HepG2 (cell line): ENCODE data around the gene HLA-DMB. TPM values are rescaled to one million over a fixed set of nuclear protein-coding genes. Genes with fewer than 3 reads are reported as not detected.

Experiments
- DPF2 ChIP-seq: sonication (generic); formaldehyde crosslinking; IDR thresholded peaks from 2 replicates; pipeline ENCODE4 v1.4.0; 2020; ENCODE audit warnings: mild to moderate bottlenecking, low read depth, missing genetic modification reagents, borderline replicate concordance
- FOXC1 ChIP-seq: sonication (generic); formaldehyde crosslinking; IDR thresholded peaks from 2 replicates; pipeline ENCODE4 v1.8.0; 2022; ENCODE audit warnings: mild to moderate bottlenecking, missing genetic modification reagents, borderline replicate concordance
- GTF2F1 ChIP-seq: fragments of 150-350 bp; IDR thresholded peaks from 2 replicates; pipeline ENCODE4 v1.6.1; 2014; ENCODE audit warnings: low read length
- HNRNPH1 ChIP-seq: fragments of 200-400 bp; formaldehyde crosslinking; optimal IDR thresholded peaks from 2 replicates; pipeline ENCODE3; 2017; ENCODE audit warnings: mild to moderate bottlenecking, low read depth, low read length
- KLF11 ChIP-seq: IDR thresholded peaks from 2 replicates; pipeline ENCODE4 v1.6.1; 2016; ENCODE audit warnings: missing compliant biosample characterization
- NRL ChIP-seq: sonication (generic); formaldehyde crosslinking; IDR thresholded peaks from 2 replicates; pipeline ENCODE4 v1.5.0; 2020; ENCODE audit warnings: missing genetic modification reagents, mild to moderate bottlenecking, moderate library complexity, borderline replicate concordance
- RARA ChIP-seq: IDR thresholded peaks from 2 replicates; pipeline ENCODE4 v1.6.1; 2016; ENCODE audit warnings: missing genetic modification reagents, missing compliant biosample characterization
- TCF12 ChIP-seq, 2 experiments: fragments of 450-650 bp in 1 of 2; sonication (generic) in 1 of 2; formaldehyde crosslinking in 1 of 2; IDR thresholded peaks; 2 replicates each; pipeline versions ENCODE4 v1.6.1 to v1.8.0; 2017 to 2022; ENCODE audit warnings: antibody characterized with exemption in 1 of 2, mild to moderate bottlenecking in 1 of 2, missing genetic modification reagents in 1 of 2, moderate library complexity in 1 of 2
- TRIM24 ChIP-seq: sonication (generic); formaldehyde crosslinking; IDR thresholded peaks from 2 replicates; pipeline ENCODE4 v1.8.0; 2022; ENCODE audit warnings: mild to moderate bottlenecking, missing genetic modification reagents
- ZNF329 ChIP-seq: sonication (generic); formaldehyde crosslinking; IDR thresholded peaks from 2 replicates; pipeline ENCODE4 v1.9.0; 2021; ENCODE audit warnings: low read depth, mild to moderate bottlenecking, missing genetic modification reagents
- ZNF34 ChIP-seq: sonication (generic); formaldehyde crosslinking; IDR thresholded peaks from 2 replicates; pipeline ENCODE4 v1.4.0; 2020; ENCODE audit warnings: mild to moderate bottlenecking, missing genetic modification reagents, borderline replicate concordance
- ZNF432 ChIP-seq: sonication (generic); formaldehyde crosslinking; IDR thresholded peaks from 2 replicates; pipeline ENCODE4 v1.5.0; 2020; ENCODE audit warnings: missing genetic modification reagents, mild to moderate bottlenecking, borderline replicate concordance
- ZNF549 ChIP-seq: sonication (generic); formaldehyde crosslinking; IDR thresholded peaks from 2 replicates; pipeline ENCODE4 v1.5.0; 2020; ENCODE audit warnings: missing genetic modification reagents
- ZNF746 ChIP-seq: sonication (generic); formaldehyde crosslinking; IDR thresholded peaks from 2 replicates; pipeline ENCODE4 v1.8.0; 2022; ENCODE audit warnings: mild to moderate bottlenecking, missing genetic modification reagents
- ZSCAN20 ChIP-seq: sonication (generic); formaldehyde crosslinking; IDR thresholded peaks from 2 replicates; pipeline ENCODE4 v1.4.0; 2020; ENCODE audit warnings: missing genetic modification reagents, mild to moderate bottlenecking, borderline replicate concordance
- polyA plus RNA-seq, 8 experiments: library from polyadenylated mRNA; depleted of rRNA in 3 of 8; stranded (reverse) in 7 of 8; unstranded in 1 of 8; fragments of >200 nt; fragmentation: Illumina TruSeq in 4 of 8; extraction: Trizol in 4 of 8; gene quantifications; 2 replicates each; pipeline versions ENCODE4 v1.2.1 to v1.2.3, GENCODE V29; 2011 to 2016; ENCODE audit warnings: low read depth in 4 of 8, missing spikeins in 1 of 8, mixed read lengths in 1 of 8; ENCODE audit not compliant: insufficient read depth in 1 of 8
- total RNA-seq, 5 experiments: library from RNA; depleted of rRNA; stranded (reverse); fragments of >200 nt; fragmentation: Illumina TruSeq; extraction: Trizol; gene quantifications; 2 replicates each; pipeline ENCODE4 v1.2.3, GENCODE V29; 2016; ENCODE audit warnings: low read depth in 1 of 5
- TF ChIP-seq, protein P1 (sequence below): sonication (generic); IDR thresholded peaks from 2 replicates; pipeline ENCODE4 v1.6.1; 2016; ENCODE audit warnings: low read depth, borderline replicate concordance
- TF ChIP-seq, protein P2 (sequence below): sonication (generic); formaldehyde crosslinking; IDR thresholded peaks from 2 replicates; pipeline ENCODE4 v1.4.0; 2020; ENCODE audit warnings: missing genetic modification reagents
- TF ChIP-seq, protein P3 (sequence below): IDR thresholded peaks from 2 replicates; pipeline ENCODE4 v1.6.1; 2012; ENCODE audit warnings: low read depth, low read length, improper control_type of control experiment
- TF ChIP-seq, protein P4 (sequence below): sonication (generic); formaldehyde crosslinking; IDR thresholded peaks from 2 replicates; pipeline ENCODE4 v1.8.1; 2023; ENCODE audit warnings: missing genetic modification reagents, inconsistent platforms, borderline replicate concordance
- TF ChIP-seq, protein P5 (sequence below), 2 experiments: sonication (generic) in 1 of 2; formaldehyde crosslinking in 1 of 2; IDR thresholded peaks; 2 replicates each; pipeline versions ENCODE4 v1.4.0 to v1.6.1; 2018 to 2020; ENCODE audit warnings: missing genetic modification reagents in 2 of 2, borderline replicate concordance in 1 of 2, low read depth in 1 of 2, mild to moderate bottlenecking in 1 of 2, missing biosample characterization in 1 of 2

Gene HLA-DMB
- total and polyA plus RNA-seq, 2 of the 13 experiments (the other 11 are each of a cell fraction or from before 2014, with no cell fraction given): not detected

DNA sequence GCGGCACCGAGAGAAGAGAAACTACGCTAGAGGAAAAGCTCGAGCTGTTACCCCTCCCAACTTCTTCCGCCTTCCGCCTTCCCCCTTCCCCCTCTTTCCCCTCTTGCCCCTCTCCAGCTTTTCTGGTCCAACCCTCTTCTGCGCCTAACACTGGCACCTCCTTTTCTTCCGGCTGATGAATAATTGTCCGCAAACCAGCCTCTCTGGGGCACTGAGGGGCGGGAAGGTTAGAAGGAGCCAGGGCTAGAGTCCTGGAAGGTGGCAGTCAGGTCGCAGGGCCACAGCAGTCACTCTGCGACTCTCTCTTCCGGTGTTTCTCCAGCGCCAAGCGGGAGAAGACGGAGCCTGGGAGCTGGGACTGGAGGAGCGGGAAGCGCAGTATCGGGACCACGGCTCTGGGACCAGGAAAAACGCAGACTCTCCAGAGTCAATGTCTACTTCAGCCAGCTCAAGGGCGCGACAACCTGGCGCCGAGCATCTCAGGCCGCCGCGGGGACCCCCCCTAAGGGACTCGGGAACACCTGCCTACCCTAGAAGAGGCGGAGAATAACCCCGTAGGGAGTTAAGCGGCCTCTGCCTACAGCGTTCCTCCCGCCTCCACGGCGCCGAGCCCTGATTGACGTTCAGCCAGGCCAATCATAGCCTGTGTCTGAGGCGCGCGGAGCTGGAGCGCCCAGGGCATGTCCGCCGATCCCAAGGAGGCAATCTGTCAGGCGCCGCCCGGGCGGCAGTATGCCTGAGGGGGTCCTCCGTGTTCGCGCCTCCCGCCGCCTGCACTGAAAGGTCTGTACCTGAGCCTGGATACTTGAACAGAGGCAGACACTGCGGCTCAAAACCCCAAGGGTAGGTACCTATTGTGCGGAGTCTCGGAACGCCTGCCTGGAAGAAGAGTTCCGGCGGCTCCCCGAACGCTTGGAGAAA is 46.5 kb downstream of the HLA-DMB start (continued):
- TF ChIP-seq, protein P1, sequence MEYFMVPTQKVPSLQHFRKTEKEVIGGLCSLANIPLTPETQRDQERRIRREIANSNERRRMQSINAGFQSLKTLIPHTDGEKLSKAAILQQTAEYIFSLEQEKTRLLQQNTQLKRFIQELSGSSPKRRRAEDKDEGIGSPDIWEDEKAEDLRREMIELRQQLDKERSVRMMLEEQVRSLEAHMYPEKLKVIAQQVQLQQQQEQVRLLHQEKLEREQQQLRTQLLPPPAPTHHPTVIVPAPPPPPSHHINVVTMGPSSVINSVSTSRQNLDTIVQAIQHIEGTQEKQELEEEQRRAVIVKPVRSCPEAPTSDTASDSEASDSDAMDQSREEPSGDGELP: peak; percentile 49; the same call in 1 of the 2 replicates
- TF ChIP-seq ZNF34 (CRISPR knock-in tag) (no peak), GTF2F1 (no peak), ZNF746 (CRISPR knock-in tag) (no peak), TCF12 (IDR thresholded peaks at IDR 0.05) (no peak), TCF12 (CRISPR knock-in tag; IDR thresholded peaks at IDR 0.05) (no peak), RARA (CRISPR knock-in tag) (peak; percentile 28; the same call in 1 of the 2 replicates), ZNF329 (CRISPR knock-in tag) (no peak), KLF11 (CRISPR knock-in tag) (0 out of 2 replicates have a peak, but pooled peaks have one; percentile 37), FOXC1 (CRISPR knock-in tag) (no peak; the same call in 1 of the 2 replicates), DPF2 (CRISPR knock-in tag) (no peak), ZNF432 (CRISPR knock-in tag) (no peak), TRIM24 (CRISPR knock-in tag) (no peak), NRL (peak; percentile 78), ZNF549 (CRISPR knock-in tag) (no peak), ZSCAN20 (CRISPR knock-in tag) (peak; percentile 77; the same call in 1 of the 2 replicates), HNRNPH1 (no peak)
- TF ChIP-seq, protein P2, sequence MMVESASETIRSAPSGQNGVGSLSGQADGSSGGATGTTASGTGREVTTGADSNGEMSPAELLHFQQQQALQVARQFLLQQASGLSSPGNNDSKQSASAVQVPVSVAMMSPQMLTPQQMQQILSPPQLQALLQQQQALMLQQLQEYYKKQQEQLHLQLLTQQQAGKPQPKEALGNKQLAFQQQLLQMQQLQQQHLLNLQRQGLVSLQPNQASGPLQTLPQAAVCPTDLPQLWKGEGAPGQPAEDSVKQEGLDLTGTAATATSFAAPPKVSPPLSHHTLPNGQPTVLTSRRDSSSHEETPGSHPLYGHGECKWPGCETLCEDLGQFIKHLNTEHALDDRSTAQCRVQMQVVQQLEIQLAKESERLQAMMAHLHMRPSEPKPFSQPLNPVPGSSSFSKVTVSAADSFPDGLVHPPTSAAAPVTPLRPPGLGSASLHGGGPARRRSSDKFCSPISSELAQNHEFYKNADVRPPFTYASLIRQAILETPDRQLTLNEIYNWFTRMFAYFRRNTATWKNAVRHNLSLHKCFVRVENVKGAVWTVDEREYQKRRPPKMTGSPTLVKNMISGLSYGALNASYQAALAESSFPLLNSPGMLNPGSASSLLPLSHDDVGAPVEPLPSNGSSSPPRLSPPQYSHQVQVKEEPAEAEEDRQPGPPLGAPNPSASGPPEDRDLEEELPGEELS (CRISPR knock-in tag): peak; percentile 7; the same call in 1 of the 2 replicates
- TF ChIP-seq, protein P3, sequence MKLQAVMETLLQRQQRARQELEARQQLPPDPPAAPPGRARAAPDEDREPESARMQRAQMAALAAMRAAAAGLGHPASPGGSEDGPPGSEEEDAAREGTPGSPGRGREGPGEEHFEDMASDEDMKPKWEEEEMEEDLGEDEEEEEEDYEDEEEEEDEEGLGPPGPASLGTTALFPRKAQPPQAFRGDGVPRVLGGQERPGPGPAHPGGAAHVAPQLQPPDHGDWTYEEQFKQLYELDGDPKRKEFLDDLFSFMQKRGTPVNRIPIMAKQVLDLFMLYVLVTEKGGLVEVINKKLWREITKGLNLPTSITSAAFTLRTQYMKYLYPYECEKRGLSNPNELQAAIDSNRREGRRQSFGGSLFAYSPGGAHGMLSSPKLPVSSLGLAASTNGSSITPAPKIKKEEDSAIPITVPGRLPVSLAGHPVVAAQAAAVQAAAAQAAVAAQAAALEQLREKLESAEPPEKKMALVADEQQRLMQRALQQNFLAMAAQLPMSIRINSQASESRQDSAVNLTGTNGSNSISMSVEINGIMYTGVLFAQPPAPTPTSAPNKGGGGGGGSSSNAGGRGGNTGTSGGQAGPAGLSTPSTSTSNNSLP: no peak
- TF ChIP-seq, protein P4, sequence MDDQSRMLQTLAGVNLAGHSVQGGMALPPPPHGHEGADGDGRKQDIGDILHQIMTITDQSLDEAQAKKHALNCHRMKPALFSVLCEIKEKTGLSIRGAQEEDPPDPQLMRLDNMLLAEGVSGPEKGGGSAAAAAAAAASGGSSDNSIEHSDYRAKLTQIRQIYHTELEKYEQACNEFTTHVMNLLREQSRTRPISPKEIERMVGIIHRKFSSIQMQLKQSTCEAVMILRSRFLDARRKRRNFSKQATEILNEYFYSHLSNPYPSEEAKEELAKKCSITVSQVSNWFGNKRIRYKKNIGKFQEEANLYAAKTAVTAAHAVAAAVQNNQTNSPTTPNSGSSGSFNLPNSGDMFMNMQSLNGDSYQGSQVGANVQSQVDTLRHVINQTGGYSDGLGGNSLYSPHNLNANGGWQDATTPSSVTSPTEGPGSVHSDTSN (CRISPR knock-in tag): peak; percentile 77; the same call in 1 of the 2 replicates
- TF ChIP-seq, protein P5, sequence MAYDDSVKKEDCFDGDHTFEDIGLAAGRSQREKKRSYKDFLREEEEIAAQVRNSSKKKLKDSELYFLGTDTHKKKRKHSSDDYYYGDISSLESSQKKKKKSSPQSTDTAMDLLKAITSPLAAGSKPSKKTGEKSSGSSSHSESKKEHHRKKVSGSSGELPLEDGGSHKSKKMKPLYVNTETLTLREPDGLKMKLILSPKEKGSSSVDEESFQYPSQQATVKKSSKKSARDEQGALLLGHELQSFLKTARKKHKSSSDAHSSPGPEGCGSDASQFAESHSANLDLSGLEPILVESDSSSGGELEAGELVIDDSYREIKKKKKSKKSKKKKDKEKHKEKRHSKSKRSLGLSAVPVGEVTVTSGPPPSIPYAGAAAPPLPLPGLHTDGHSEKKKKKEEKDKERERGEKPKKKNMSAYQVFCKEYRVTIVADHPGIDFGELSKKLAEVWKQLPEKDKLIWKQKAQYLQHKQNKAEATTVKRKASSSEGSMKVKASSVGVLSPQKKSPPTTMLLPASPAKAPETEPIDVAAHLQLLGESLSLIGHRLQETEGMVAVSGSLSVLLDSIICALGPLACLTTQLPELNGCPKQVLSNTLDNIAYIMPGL (CRISPR knock-in tag; IDR thresholded peaks at IDR 0.05; ENCODE audit: borderline replicate concordance in 1 of 2, low read depth in 1 of 2): peak; percentile 54 to 87; a peak in 3 of 4 replicates
